Mammary epithelial cell (primary cell): Measurements from ENCODE around the gene ATP4B.

Source experiments
- CTCF ChIP-seq, 2 donors: IDR thresholded peaks in 1 of 2; conservative IDR thresholded peaks in 1 of 2; 2 replicates each; pipeline ENCODE4 v1.5.1; 2011 to 2012; ENCODE audit warnings: inconsistent platforms in 2 of 2, low read length in 2 of 2, mild to moderate bottlenecking in 2 of 2, control low read depth in 1 of 2, low read depth in 1 of 2; ENCODE audit not compliant: insufficient read depth in 1 of 2; ENCODE audit errors: extremely low read depth in 1 of 2
- EZH2 ChIP-seq: IDR thresholded peaks from 2 replicates; pipeline ENCODE4 v1.6.1; 2012; ENCODE audit warnings: low read length, inconsistent platforms, borderline replicate concordance

- no peak for TF ChIP-seq CTCF (conservative IDR thresholded peaks at IDR 0.05 in 1 of 2, IDR thresholded peaks at IDR 0.05 in 1 of 2; ENCODE audit: extremely low read depth in 1 of 2, insufficient read depth in 1 of 2, low read depth in 1 of 2, low read length in 2 of 2)
- no peak for TF ChIP-seq EZH2
These were observed 45.4 kb downstream of the ATP4B start for GRCh38 chr13:113612607-113613006.
